ENCODE data around the gene SETD1A. TPM values are rescaled to one million over a fixed set of nuclear protein-coding genes. Genes with fewer than 3 reads are reported as not detected.
A peak's percentile ranks its signal among the peaks of the same experiment; 100 is the strongest.

Gene SETD1A
- total and polyA plus RNA-seq, 9 of the 15 experiments (the other 6 are each of a cell fraction or from before 2014, with no cell fraction given): 0.08 to 36.0 (median 4.2) TPM

- TF ChIP-seq ZBTB40 (IDR thresholded peaks at IDR 0.05) (peak; percentile 99), ZBTB40 (CRISPR knock-in tag; IDR thresholded peaks at IDR 0.05) (no peak), U2AF1 (optimal IDR thresholded peaks at IDR 0.05; ENCODE audit: low read depth, low read length) (no peak), SRSF7 (optimal IDR thresholded peaks at IDR 0.05; ENCODE audit: low read depth, low read length) (no peak), DACH1 (IDR thresholded peaks at IDR 0.05; ENCODE audit: partially characterized antibody) (no peak), MAFF (IDR thresholded peaks at IDR 0.05; ENCODE audit: low read length) (no peak), TAF7 (tag; IDR thresholded peaks at IDR 0.05) (no peak), SMARCB1 (IDR thresholded peaks at IDR 0.05; ENCODE audit: insufficient read length, low read depth) (no peak), ZNF311 (CRISPR knock-in tag; IDR thresholded peaks at IDR 0.05) (no peak), FOXK2 (conservative IDR thresholded peaks at IDR 0.05 in 1 of 2, IDR thresholded peaks at IDR 0.05 in 1 of 2; ENCODE audit: low read depth in 2 of 2) (peak; percentile 69 to 92), BRCA1 (IDR thresholded peaks at IDR 0.05) (no peak), BRCA1 (CRISPR knock-in tag; IDR thresholded peaks at IDR 0.05) (no peak), ZFX (CRISPR knock-in tag; IDR thresholded peaks at IDR 0.05) (peak; percentile 60), CHD1 (IDR thresholded peaks at IDR 0.05; ENCODE audit: low read length) (peak; percentile 43), POLR2H (tag; IDR thresholded peaks at IDR 0.05; ENCODE audit: low read depth) (peak; percentile 49; the same call in 1 of the 2 replicates), GTF2E2 (tag; IDR thresholded peaks at IDR 0.05) (no peak), EZH2 (IDR thresholded peaks at IDR 0.05; ENCODE audit: borderline replicate concordance, low read depth, low read length) (no peak), SRF (CRISPR knock-in tag; IDR thresholded peaks at IDR 0.05) (peak in 1 of 2 experiments; percentile 90; a peak in 1 of 4 replicates), ZNF584 (CRISPR knock-in tag; IDR thresholded peaks at IDR 0.05; ENCODE audit: low read depth) (no peak), NFIC (IDR thresholded peaks at IDR 0.05) (no peak; the same call in 1 of the 2 replicates), ZNF121 (CRISPR knock-in tag; conservative IDR thresholded peaks at IDR 0.05) (no peak)
Observed at GRCh38 chr16:31032736-31033708, 75.5 kb downstream of the SETD1A start, which contains the start of gene STX4 (continued).
